ENCODE data around the gene GALNT18.

The GALNT18 gene

DNA sequence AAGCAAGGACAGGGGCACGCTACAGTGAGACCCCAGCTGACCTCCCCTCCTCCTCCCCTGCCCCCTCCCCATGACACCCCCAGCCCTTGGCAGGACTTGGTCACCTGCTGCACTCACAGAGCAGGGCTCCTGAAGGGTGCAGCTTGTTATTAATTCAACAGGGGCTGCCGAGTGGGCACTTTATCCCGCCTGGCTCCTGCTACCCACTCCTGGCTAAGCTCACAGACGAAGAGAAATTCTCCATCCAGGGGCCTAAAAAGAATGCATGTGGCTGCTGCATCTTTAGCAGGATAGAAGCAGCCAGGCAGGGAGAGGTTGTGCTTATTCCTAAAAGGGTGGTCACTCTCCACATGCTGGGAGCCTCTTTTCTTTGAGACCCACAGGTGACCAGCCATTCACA lies 40.3 kb downstream of the GALNT18 start:
- TF ChIP-seq, protein P1, sequence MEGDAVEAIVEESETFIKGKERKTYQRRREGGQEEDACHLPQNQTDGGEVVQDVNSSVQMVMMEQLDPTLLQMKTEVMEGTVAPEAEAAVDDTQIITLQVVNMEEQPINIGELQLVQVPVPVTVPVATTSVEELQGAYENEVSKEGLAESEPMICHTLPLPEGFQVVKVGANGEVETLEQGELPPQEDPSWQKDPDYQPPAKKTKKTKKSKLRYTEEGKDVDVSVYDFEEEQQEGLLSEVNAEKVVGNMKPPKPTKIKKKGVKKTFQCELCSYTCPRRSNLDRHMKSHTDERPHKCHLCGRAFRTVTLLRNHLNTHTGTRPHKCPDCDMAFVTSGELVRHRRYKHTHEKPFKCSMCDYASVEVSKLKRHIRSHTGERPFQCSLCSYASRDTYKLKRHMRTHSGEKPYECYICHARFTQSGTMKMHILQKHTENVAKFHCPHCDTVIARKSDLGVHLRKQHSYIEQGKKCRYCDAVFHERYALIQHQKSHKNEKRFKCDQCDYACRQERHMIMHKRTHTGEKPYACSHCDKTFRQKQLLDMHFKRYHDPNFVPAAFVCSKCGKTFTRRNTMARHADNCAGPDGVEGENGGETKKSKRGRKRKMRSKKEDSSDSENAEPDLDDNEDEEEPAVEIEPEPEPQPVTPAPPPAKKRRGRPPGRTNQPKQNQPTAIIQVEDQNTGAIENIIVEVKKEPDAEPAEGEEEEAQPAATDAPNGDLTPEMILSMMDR (IDR thresholded peaks at IDR 0.05; ENCODE audit: low read depth, low read length, missing control alignments), result no peak
- H3K4me3 ChIP-seq (replicated peaks; ENCODE audit: low read depth, low read length), result no peak overlapping the region
- DNase-seq (ENCODE audit: extremely low read depth, low read depth), result no peak

DNA sequence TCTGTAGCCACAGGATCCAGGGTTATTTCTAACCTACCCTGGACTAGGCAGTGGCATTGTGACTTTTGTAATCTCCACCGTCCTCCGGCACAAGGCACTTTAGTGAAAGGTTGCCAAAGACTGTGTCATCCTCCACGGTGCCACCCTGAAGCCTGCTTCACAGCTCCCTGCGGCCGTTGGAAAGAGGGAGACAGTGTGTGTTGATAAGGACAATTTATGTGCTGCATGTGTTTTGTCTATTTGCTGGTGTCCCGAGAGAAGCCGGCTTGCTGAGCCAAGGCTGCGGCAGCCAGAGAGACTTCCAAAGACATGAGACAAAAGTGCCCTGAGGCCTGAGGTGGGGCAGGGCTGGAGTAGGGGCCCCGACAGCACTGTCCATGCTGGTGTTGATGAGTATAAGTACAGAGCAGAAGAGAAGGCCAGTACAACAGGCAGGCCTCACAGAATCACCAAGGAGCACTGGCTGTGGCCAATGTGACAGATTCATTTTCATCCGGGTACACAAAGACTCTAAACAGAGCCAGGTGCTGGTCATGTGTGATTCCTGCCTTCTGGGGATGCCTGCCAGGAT lies 40.9 kb downstream of the GALNT18 start:
- no peak overlapping the region for H3K4me3 ChIP-seq (replicated peaks; ENCODE audit: low read depth, low read length)
- DNase-seq (ENCODE audit: extremely low read depth, low read depth), result no peak
- TF ChIP-seq, protein P1 (IDR thresholded peaks at IDR 0.05; ENCODE audit: low read depth, low read length, missing control alignments), result no peak

DNA sequence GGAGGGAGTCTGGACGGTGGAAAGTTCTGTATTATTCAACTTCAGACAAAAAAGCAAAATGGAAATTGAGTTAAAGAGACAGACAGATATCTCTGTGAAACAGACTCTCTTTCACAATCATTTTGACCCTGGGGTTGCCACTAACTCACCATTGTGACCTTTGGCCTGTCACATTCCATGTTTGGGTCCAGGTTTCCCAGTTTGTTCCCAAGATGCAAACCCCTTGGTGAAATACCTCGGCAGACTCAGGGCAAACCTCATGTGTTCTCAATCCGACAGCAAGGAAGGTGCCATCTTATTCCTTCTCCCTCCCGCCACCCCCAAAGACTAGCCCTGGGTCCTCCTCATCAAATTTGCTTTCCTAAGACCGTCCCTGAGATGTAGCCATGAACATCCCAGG lies 41.8 kb downstream of the GALNT18 start:
- no peak for DNase-seq (ENCODE audit: extremely low read depth, low read depth)
- TF ChIP-seq, protein P1 (IDR thresholded peaks at IDR 0.05; ENCODE audit: low read depth, low read length, missing control alignments), result no peak
- no peak overlapping the region for H3K4me3 ChIP-seq (replicated peaks; ENCODE audit: low read depth, low read length)

DNA sequence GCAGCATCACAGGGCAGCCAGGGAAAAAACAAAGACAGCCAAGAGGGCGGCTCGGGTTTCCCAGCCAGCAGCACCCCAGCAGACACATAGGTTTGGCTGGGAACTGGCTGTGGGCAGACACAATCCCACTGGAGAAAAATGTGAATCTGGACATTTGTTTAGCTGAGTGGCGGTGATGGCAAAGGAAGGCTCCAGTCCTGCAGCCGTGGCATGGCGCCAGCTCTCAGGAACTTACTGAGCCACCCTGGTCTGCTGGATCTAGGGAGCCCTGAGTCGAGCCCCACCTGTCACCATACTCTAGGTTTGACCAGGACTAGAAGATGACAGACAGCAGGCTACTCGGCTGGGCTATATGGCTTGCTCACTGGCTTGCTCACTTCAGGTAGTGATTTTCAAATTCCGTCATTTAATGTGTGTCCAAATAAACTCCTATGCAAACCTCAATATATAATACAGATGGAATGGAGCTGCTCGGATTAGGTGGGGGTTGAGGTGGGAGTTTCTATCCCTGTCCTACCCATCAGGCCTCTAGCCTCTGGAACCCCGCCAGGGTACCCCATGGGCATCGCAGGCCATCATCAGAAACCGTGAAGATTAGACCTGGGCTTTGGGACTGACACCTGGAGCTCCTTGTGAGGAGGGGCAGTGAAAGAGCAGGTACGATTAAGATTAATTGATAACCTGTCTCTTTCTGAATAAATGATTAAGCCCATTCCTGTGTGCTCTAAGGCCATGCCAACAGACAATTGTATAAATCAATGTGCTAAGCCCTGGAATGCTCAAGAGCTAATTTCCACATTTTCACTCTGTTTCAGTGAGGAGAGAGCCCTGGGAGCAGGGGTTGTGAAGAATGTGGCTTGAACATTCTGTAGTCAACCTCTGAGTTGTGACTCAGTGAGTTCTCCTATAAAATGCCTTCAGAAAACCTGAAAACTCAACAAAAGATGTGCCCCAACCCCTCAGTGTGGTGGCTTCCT lies 42.5 kb downstream of the GALNT18 start:
- no peak overlapping the region for H3K4me3 ChIP-seq (replicated peaks; ENCODE audit: low read depth, low read length)
- no peak for DNase-seq (ENCODE audit: extremely low read depth, low read depth)
- TF ChIP-seq, protein P1 (IDR thresholded peaks at IDR 0.05; ENCODE audit: low read depth, low read length, missing control alignments), result no peak

DNA sequence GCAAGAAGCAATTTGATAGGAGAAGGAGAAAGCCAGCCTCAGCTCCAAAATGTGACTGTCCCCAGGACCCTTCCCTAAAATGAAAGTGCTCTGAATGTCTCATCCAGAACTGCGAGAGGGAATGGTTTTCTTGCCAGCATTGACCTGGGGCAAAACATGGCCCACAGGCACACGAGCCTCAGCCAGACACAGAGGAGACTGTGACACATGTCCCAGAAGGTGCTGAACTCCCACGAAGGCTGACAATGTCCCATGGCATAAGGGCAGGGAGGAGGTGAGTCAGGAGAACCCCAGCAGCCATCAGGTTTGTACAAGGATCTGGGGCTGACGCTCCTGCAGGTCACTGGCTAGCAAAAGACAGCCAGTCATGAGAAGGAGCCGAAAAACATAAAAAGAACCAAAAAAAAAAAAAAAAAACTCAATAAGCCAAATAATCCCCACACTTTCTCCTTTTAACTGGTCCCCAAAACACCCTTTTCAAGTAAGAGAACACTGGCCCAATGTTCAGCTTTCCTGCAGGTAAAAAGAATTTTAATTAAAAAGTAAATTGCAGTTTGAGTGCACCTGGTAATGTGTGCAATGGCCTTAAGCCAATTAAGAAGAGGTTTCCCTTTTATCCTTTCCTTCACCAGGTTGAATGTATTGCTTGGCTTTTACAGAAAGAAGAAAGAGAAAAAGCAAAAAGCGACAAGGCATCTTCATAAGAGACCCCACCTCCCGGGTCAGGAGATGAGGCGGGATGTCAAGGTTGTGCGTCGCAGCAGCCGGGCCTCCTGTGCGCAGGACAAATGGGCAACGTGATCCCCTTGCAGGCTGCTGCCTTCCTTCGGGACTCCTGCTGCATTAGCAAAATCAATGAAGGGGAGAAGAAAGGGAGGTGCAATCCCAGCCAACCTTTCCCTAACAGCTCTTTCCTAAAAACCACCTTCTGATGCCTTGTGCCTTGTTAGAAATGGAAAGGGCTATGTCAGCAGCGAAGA lies 43.6 kb downstream of the GALNT18 start:
- TF ChIP-seq, protein P1 (IDR thresholded peaks at IDR 0.05; ENCODE audit: low read depth, low read length, missing control alignments), result no peak
- no peak for DNase-seq (ENCODE audit: extremely low read depth, low read depth)
- no peak overlapping the region for H3K4me3 ChIP-seq (replicated peaks; ENCODE audit: low read depth, low read length)

DNA sequence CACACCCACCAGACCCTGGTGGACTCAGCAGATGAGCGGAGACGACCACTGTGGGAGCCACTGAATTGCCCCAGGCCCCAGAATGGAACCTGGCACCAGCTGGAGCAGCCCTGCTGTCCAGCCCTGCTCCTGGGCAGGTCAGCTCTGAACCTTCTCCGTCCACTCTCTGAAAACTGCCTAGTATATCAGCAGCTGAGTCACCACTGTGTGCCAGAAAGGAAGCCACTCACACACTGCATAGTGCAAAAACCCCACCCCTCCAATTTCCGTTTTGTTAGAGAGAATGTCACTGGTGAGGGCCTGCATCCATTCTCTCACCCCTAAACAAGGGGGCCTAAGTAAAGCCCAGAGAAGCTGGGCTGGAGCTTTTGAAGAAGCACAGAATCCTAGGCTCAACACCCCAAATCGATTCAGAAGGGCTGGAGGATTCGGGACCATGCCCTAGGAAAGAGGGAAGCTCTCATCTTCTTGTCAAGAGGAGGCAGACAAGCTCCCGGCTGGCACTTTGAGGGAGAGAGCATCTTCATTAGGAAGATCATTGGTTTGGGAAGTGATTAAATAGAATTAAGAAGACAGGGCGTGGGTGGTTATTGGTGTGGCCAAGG lies 44.5 kb downstream of the GALNT18 start:
- no peak overlapping the region for H3K4me3 ChIP-seq (replicated peaks; ENCODE audit: low read depth, low read length)
- DNase-seq (ENCODE audit: extremely low read depth, low read depth), result no peak
- TF ChIP-seq, protein P1 (IDR thresholded peaks at IDR 0.05; ENCODE audit: low read depth, low read length, missing control alignments), result no peak

Data from HFF-Myc (cell line).